ENCODE measurements around the gene ADAMTS16.

ADAMTS16 gene

GRCh38 chr5:5348135-5348534 is 208.0 kb downstream of the ADAMTS16 start:
- in situ Hi-C loops (cut with HindIII; ENCODE audit: low pct_ligation_motif_present, low pct_unique_long_range_greater_than_20kb, low sequenced_read_pairs) = no loop called here
- DNase-seq = no peak

GRCh38 chr5:5348576-5348975 is 208.4 kb downstream of the ADAMTS16 start:
- DNase-seq = no peak
- in situ Hi-C loops (cut with HindIII; ENCODE audit: low pct_ligation_motif_present, low pct_unique_long_range_greater_than_20kb, low sequenced_read_pairs) = no loop called here

- DNase-seq = no peak
- in situ Hi-C loops (cut with HindIII; ENCODE audit: low pct_ligation_motif_present, low pct_unique_long_range_greater_than_20kb, low sequenced_read_pairs) = no loop called here
Measured at GRCh38 chr5:5350101-5350500, 210.0 kb downstream of the ADAMTS16 start.

GRCh38 chr5:5351288-5351979 is 211.3 kb downstream of the ADAMTS16 start:
- in situ Hi-C loops (cut with HindIII; ENCODE audit: low pct_ligation_motif_present, low pct_unique_long_range_greater_than_20kb, low sequenced_read_pairs) = no loop called here
- no peak for DNase-seq

GRCh38 chr5:5352675-5353074 is 212.5 kb downstream of the ADAMTS16 start:
- in situ Hi-C loops (cut with HindIII; ENCODE audit: low pct_ligation_motif_present, low pct_unique_long_range_greater_than_20kb, low sequenced_read_pairs) = no loop called here
- no peak for DNase-seq

GRCh38 chr5:5353681-5354080 is 213.6 kb downstream of the ADAMTS16 start:
- no peak for DNase-seq
- in situ Hi-C loops (cut with HindIII; ENCODE audit: low pct_ligation_motif_present, low pct_unique_long_range_greater_than_20kb, low sequenced_read_pairs) = no loop called here

- in situ Hi-C loops (cut with HindIII; ENCODE audit: low pct_ligation_motif_present, low pct_unique_long_range_greater_than_20kb, low sequenced_read_pairs) = no loop called here
- DNase-seq = no peak
Measured at GRCh38 chr5:5356765-5357164, 216.6 kb downstream of the ADAMTS16 start.

GRCh38 chr5:5359618-5360017 is 219.5 kb downstream of the ADAMTS16 start:
- in situ Hi-C loops (cut with HindIII; ENCODE audit: low pct_ligation_motif_present, low pct_unique_long_range_greater_than_20kb, low sequenced_read_pairs) = no loop called here
- DNase-seq = no peak

GRCh38 chr5:5360363-5360940 is 220.3 kb downstream of the ADAMTS16 start:
- no peak for DNase-seq
- in situ Hi-C loops (cut with HindIII; ENCODE audit: low pct_ligation_motif_present, low pct_unique_long_range_greater_than_20kb, low sequenced_read_pairs) = no loop called here

GRCh38 chr5:5360941-5361520 is 220.9 kb downstream of the ADAMTS16 start:
- in situ Hi-C loops (cut with HindIII; ENCODE audit: low pct_ligation_motif_present, low pct_unique_long_range_greater_than_20kb, low sequenced_read_pairs) = no loop called here
- no peak for DNase-seq

GRCh38 chr5:5363045-5363444 is 222.9 kb downstream of the ADAMTS16 start:
- in situ Hi-C loops (cut with HindIII; ENCODE audit: low pct_ligation_motif_present, low pct_unique_long_range_greater_than_20kb, low sequenced_read_pairs) = no loop called here
- DNase-seq = no peak

GRCh38 chr5:5364932-5365331 is 224.8 kb downstream of the ADAMTS16 start:
- in situ Hi-C loops (cut with HindIII; ENCODE audit: low pct_ligation_motif_present, low pct_unique_long_range_greater_than_20kb, low sequenced_read_pairs) = no loop called here
- DNase-seq = no peak

- in situ Hi-C loops (cut with HindIII; ENCODE audit: low pct_ligation_motif_present, low pct_unique_long_range_greater_than_20kb, low sequenced_read_pairs) = no loop called here
- DNase-seq = no peak
Measured at GRCh38 chr5:5367739-5368138, 227.6 kb downstream of the ADAMTS16 start.

- no peak for DNase-seq
- in situ Hi-C loops (cut with HindIII; ENCODE audit: low pct_ligation_motif_present, low pct_unique_long_range_greater_than_20kb, low sequenced_read_pairs) = no loop called here
Measured at GRCh38 chr5:5369051-5369605, 229.0 kb downstream of the ADAMTS16 start.

Measured in ACHN (cell line).